ENCODE measurements around the gene DPH3.

Gene DPH3

DNA sequence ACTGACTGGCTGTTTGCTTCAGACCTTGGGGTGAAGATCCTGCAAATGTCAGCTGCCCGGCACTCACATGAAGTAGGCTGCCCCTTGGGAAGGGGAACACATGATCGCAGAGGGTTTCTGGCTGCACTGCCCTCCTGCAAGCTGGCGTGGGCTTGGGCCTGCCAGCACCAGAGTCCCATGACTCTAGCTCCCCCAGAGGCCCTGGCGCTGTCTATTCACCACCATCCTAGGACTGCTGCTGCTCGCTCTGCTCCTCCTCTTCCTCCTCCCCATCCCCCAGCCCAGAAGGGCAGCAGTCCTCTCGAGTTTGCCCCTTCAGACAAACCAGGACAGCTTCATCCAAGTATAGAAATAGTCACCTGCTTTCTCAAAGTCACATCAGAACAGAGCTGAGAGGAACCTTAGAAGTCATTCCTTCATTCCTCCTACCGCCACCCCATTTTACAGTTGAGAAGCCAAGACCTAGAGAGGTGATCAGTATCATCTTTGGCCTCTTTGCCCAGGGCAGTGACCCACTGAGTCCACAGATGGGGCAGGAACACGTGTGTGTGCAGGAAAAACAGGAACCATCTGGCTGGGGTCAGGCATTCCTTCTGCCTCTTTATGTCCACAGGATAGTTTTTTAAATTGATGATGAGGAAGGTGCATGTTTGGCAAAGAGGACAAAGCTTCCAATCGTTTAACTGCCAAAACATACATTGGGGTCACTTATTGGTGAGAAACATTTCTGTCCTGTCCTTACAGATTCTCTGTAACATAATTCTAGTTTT lies 13.2 kb downstream of the DPH3 start:
- POLR2A ChIA-PET = no interaction called here
- no peak for TF ChIP-seq RBAK (tag by site-specific recombination; IDR thresholded peaks at IDR 0.05)
- TF ChIP-seq, protein P1, sequence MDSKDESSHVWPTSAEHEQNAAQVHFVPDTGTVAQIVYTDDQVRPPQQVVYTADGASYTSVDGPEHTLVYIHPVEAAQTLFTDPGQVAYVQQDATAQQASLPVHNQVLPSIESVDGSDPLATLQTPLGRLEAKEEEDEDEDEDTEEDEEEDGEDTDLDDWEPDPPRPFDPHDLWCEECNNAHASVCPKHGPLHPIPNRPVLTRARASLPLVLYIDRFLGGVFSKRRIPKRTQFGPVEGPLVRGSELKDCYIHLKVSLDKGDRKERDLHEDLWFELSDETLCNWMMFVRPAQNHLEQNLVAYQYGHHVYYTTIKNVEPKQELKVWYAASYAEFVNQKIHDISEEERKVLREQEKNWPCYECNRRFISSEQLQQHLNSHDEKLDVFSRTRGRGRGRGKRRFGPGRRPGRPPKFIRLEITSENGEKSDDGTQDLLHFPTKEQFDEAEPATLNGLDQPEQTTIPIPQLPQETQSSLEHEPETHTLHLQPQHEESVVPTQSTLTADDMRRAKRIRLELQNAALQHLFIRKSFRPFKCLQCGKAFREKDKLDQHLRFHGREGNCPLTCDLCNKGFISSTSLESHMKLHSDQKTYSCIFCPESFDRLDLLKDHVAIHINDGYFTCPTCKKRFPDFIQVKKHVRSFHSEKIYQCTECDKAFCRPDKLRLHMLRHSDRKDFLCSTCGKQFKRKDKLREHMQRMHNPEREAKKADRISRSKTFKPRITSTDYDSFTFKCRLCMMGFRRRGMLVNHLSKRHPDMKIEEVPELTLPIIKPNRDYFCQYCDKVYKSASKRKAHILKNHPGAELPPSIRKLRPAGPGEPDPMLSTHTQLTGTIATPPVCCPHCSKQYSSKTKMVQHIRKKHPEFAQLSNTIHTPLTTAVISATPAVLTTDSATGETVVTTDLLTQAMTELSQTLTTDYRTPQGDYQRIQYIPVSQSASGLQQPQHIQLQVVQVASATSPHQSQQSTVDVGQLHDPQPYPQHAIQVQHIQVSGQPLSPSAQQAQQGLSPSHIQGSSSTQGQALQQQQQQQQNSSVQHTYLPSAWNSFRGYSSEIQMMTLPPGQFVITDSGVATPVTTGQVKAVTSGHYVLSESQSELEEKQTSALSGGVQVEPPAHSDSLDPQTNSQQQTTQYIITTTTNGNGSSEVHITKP (tag by site-specific recombination; IDR thresholded peaks at IDR 0.05) = no peak
- TF ChIP-seq, protein P2, sequence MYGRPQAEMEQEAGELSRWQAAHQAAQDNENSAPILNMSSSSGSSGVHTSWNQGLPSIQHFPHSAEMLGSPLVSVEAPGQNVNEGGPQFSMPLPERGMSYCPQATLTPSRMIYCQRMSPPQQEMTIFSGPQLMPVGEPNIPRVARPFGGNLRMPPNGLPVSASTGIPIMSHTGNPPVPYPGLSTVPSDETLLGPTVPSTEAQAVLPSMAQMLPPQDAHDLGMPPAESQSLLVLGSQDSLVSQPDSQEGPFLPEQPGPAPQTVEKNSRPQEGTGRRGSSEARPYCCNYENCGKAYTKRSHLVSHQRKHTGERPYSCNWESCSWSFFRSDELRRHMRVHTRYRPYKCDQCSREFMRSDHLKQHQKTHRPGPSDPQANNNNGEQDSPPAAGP (tag by site-specific recombination; IDR thresholded peaks at IDR 0.05) = no peak
- no peak for TF ChIP-seq ZNF792 (tag by site-specific recombination; IDR thresholded peaks at IDR 0.05)
- TF ChIP-seq, protein P3, sequence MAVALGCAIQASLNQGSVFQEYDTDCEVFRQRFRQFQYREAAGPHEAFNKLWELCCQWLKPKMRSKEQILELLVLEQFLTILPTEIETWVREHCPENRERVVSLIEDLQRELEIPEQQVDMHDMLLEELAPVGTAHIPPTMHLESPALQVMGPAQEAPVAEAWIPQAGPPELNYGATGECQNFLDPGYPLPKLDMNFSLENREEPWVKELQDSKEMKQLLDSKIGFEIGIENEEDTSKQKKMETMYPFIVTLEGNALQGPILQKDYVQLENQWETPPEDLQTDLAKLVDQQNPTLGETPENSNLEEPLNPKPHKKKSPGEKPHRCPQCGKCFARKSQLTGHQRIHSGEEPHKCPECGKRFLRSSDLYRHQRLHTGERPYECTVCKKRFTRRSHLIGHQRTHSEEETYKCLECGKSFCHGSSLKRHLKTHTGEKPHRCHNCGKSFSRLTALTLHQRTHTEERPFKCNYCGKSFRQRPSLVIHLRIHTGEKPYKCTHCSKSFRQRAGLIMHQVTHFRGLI (tag by site-specific recombination; IDR thresholded peaks at IDR 0.05) = no peak
- TF ChIP-seq ZSCAN16 (tag by site-specific recombination; IDR thresholded peaks at IDR 0.05) = no peak
- TF ChIP-seq ZNF155 (tag by site-specific recombination; IDR thresholded peaks at IDR 0.05) = no peak
- no peak for TF ChIP-seq ZFP69B (tag by site-specific recombination; IDR thresholded peaks at IDR 0.05)
- no peak for TF ChIP-seq ZBTB48 (tag by site-specific recombination; IDR thresholded peaks at IDR 0.05)
- TF ChIP-seq, protein P4, sequence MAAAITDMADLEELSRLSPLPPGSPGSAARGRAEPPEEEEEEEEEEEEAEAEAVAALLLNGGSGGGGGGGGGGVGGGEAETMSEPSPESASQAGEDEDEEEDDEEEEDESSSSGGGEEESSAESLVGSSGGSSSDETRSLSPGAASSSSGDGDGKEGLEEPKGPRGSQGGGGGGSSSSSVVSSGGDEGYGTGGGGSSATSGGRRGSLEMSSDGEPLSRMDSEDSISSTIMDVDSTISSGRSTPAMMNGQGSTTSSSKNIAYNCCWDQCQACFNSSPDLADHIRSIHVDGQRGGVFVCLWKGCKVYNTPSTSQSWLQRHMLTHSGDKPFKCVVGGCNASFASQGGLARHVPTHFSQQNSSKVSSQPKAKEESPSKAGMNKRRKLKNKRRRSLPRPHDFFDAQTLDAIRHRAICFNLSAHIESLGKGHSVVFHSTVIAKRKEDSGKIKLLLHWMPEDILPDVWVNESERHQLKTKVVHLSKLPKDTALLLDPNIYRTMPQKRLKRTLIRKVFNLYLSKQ (tag by site-specific recombination; IDR thresholded peaks at IDR 0.05; ENCODE audit: borderline replicate concordance) = no peak
- no peak for TF ChIP-seq BCL11A (tag by site-specific recombination; IDR thresholded peaks at IDR 0.05; ENCODE audit: low read depth)
- no peak for TF ChIP-seq FEZF1 (tag by site-specific recombination; IDR thresholded peaks at IDR 0.05)
- TF ChIP-seq ZNF701 (tag by site-specific recombination; IDR thresholded peaks at IDR 0.05) = no peak
- no peak for TF ChIP-seq ZNF239 (tag by site-specific recombination; IDR thresholded peaks at IDR 0.05)
- no peak for TF ChIP-seq ZSCAN23 (tag by site-specific recombination; IDR thresholded peaks at IDR 0.05)
- no peak for TF ChIP-seq WT1 (tag by site-specific recombination; IDR thresholded peaks at IDR 0.05)
- TF ChIP-seq ZBTB17 (tag by site-specific recombination; IDR thresholded peaks at IDR 0.05) = no peak
- CTCF ChIA-PET = interaction anchor here (0.6 to 1.2 kb wide), 2 partner anchors 14 to 414 kb away, joined by 3 to 4 read pairs; partner anchors contain the start of gene OXNAD1
- Histone ChIP-seq H3K27ac (ENCODE audit: extremely low read depth, low read depth, low read length) (no peak overlapping the region), H3K36me3 (ENCODE audit: control insufficient read depth in 2 of 2, insufficient read depth in 1 of 2, low read length in 2 of 2) (no peaks in the 10 kb centered on the region), H3K9me3 (ENCODE audit: control insufficient read depth, insufficient read depth, low read depth, low read length) (no peaks in the 10 kb centered on the region), H3K4me1 (ENCODE audit: control insufficient read depth, insufficient read depth, low read length) (no peaks in the 10 kb centered on the region), H3K4me3 (ENCODE audit: low read depth, low read length) (no peak overlapping the region)

DNA sequence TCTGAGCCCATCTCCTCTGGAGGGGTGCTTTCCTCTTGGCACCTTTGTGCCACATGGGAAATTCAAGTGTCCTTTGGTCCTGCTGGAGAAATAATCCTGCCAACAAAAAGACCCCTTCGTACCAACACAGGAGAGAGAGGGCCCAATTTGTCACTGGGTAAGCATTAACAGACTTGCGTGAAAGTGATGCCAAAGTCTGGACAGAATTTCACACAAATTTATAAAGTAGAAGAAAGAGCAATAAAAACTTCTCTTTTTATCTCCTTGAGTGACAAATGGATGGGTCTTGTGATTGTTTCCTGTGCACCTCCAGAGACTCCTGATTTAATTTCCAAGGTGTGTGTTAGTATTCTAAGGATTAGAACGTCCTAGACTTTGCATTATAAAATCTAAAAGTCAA lies 14.9 kb downstream of the DPH3 start:
- H3K36me3 ChIP-seq (ENCODE audit: control insufficient read depth in 2 of 2, insufficient read depth in 1 of 2, low read length in 2 of 2) = no peaks in the 10 kb centered on the region
- H3K4me3 ChIP-seq (ENCODE audit: low read depth, low read length) = no peak overlapping the region
- ChIA-PET POLR2A (no interaction called here), CTCF (no interaction called here)
- H3K4me1 ChIP-seq (ENCODE audit: control insufficient read depth, insufficient read depth, low read length) = no peaks in the 10 kb centered on the region
- H3K9me3 ChIP-seq (ENCODE audit: control insufficient read depth, insufficient read depth, low read depth, low read length) = no peaks in the 10 kb centered on the region
- H3K27ac ChIP-seq (ENCODE audit: extremely low read depth, low read depth, low read length) = no peak overlapping the region
- TF ChIP-seq, protein P5, sequence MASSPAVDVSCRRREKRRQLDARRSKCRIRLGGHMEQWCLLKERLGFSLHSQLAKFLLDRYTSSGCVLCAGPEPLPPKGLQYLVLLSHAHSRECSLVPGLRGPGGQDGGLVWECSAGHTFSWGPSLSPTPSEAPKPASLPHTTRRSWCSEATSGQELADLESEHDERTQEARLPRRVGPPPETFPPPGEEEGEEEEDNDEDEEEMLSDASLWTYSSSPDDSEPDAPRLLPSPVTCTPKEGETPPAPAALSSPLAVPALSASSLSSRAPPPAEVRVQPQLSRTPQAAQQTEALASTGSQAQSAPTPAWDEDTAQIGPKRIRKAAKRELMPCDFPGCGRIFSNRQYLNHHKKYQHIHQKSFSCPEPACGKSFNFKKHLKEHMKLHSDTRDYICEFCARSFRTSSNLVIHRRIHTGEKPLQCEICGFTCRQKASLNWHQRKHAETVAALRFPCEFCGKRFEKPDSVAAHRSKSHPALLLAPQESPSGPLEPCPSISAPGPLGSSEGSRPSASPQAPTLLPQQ (tag by site-specific recombination; IDR thresholded peaks at IDR 0.05) = no peak
- TF ChIP-seq GFI1B (tag by site-specific recombination; IDR thresholded peaks at IDR 0.05) (no peak), ZNF747 (tag by site-specific recombination; IDR thresholded peaks at IDR 0.05) (no peak), KLF16 (tag by site-specific recombination; IDR thresholded peaks at IDR 0.05) (no peak), ZBTB20 (tag by site-specific recombination; IDR thresholded peaks at IDR 0.05) (no peak), ZNF335 (tag by site-specific recombination; conservative IDR thresholded peaks at IDR 0.05) (no peak), ZNF132 (tag by site-specific recombination; IDR thresholded peaks at IDR 0.05; ENCODE audit: borderline replicate concordance) (no peak), KLF10 (tag by site-specific recombination; IDR thresholded peaks at IDR 0.05) (no peak)
- TF ChIP-seq, protein P6, sequence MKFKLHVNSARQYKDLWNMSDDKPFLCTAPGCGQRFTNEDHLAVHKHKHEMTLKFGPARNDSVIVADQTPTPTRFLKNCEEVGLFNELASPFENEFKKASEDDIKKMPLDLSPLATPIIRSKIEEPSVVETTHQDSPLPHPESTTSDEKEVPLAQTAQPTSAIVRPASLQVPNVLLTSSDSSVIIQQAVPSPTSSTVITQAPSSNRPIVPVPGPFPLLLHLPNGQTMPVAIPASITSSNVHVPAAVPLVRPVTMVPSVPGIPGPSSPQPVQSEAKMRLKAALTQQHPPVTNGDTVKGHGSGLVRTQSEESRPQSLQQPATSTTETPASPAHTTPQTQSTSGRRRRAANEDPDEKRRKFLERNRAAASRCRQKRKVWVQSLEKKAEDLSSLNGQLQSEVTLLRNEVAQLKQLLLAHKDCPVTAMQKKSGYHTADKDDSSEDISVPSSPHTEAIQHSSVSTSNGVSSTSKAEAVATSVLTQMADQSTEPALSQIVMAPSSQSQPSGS (tag by site-specific recombination; IDR thresholded peaks at IDR 0.05; ENCODE audit: low read depth) = no peak
